Body of pancreas (tissue), 4 donors: ENCODE measurements around the gene TLK2.

Experiments
- CTCF ChIP-seq, 7 experiments: fragments of 450-650 bp in 4 of 7; fragments of 200-600 bp in 3 of 7; sonication (generic) in 3 of 7; IDR thresholded peaks; one replicate each; pipeline ENCODE4 v1.5.1; 2016 to 2019; ENCODE audit warnings: antibody characterized with exemption in 7 of 7
- POLR2A ChIP-seq, 3 donors: fragments of 450-650 bp; IDR thresholded peaks; one replicate each; pipeline ENCODE4 v1.6.1; 2016; ENCODE audit warnings: antibody characterized with exemption in 3 of 3, mild to moderate bottlenecking in 2 of 3

GRCh38 chr17:62655656-62656055 lies 177.0 kb downstream of the TLK2 start:
- TF ChIP-seq CTCF (IDR thresholded peaks at IDR 0.05), result no peak
- TF ChIP-seq POLR2A (IDR thresholded peaks at IDR 0.05), result no peak
